ENCODE data around the gene TTLL5. TPM values are rescaled to one million over a fixed set of nuclear protein-coding genes. Genes with fewer than 3 reads are reported as not detected.
"Not testable (repeated sequence)": the region's sequence is repeated elsewhere in the genome, so short reads cannot be mapped to it uniquely, and the experiment has no call there.

The TTLL5 gene
- polyA plus RNA-seq, 1 of the 3 experiments (the other 2 are of a cell fraction): 9.6 TPM

- TF ChIP-seq REST (IDR thresholded peaks at IDR 0.05; ENCODE audit: low read depth, low read length) (no peak), USF2 (IDR thresholded peaks at IDR 0.05; ENCODE audit: borderline replicate concordance, low read depth, low read length) (no peak)
Observed at GRCh38 chr14:75917322-75917945, 256.4 kb downstream of the TTLL5 start (continued).

- Histone ChIP-seq H4K20me1 (ENCODE audit: insufficient read depth) (no peaks in the 10 kb centered on the region), H3K27ac (ENCODE audit: low read depth in 2 of 2, low read length in 1 of 2) (peak overlapping the region in 1 of 2 experiments; percentile 90; a peak in 2 of 4 replicates), H3K27me3 (ENCODE audit: insufficient read depth) (no peaks in the 10 kb centered on the region), H2AFZ (ENCODE audit: low read depth) (no peak overlapping the region), H3K4me3 (ENCODE audit: low read depth in 2 of 2, low read length in 1 of 2) (no peak overlapping the region), H3K79me2 (ENCODE audit: insufficient read depth) (no peaks in the 10 kb centered on the region), H3F3A (replicated peaks; ENCODE audit: insufficient read depth) (no peaks in the 10 kb centered on the region), H3K4me2 (no peak overlapping the region), H3K9me2 (no peaks in the 10 kb centered on the region), H3K36me3 (replicated peaks in 1 of 2; ENCODE audit: control insufficient read depth in 1 of 2, insufficient read depth in 2 of 2, low read length in 1 of 2) (no peaks in the 10 kb centered on the region), H3K4me1 (ENCODE audit: control insufficient read depth in 1 of 2, insufficient read depth in 2 of 2, low read depth in 1 of 2, low read length in 1 of 2) (peaks cover 0 to 15% of the 10 kb centered on the region in 2 experiments; a peak in 2 of 4 replicates), H3K9me3 (no peaks in the 10 kb centered on the region), H3K9ac (no peak overlapping the region)
- TF ChIP-seq RCOR1 (IDR thresholded peaks at IDR 0.05; ENCODE audit: low read length) (no peak), RFX5 (IDR thresholded peaks at IDR 0.05; ENCODE audit: low read length) (peak; percentile 60; the same call in 1 of the 2 replicates)
- no peak for DNase-seq
- ChIA-PET POLR2A (no interaction called here), CTCF (interaction anchor here (1.0 to 6.0 kb wide), 4 partner anchors 12 to 208 kb away, joined by 3 to 64 read pairs (median 29); partner anchors contain the start of gene TGFB3)
- WGBS (ENCODE audit: low lambda C conversion rate): 17% methylated on average over 1 of the region's 1 CpG
Observed at GRCh38 chr14:75917946-75918335, 256.9 kb downstream of the TTLL5 start.

- H3K4me2 ChIP-seq; DNase-seq; H3K79me2 ChIP-seq (ENCODE audit: insufficient read depth); H2AFZ ChIP-seq (ENCODE audit: low read depth); H3K27me3 ChIP-seq (ENCODE audit: insufficient read depth); H3F3A ChIP-seq (replicated peaks; ENCODE audit: insufficient read depth); POLR2A ChIA-PET; H3K36me3 ChIP-seq (replicated peaks in 1 of 2; ENCODE audit: control insufficient read depth in 1 of 2, insufficient read depth in 2 of 2, low read length in 1 of 2); H3K4me3 ChIP-seq (ENCODE audit: low read depth in 2 of 2, low read length in 1 of 2); H3K9me3 ChIP-seq; H4K20me1 ChIP-seq (ENCODE audit: insufficient read depth); H3K27ac ChIP-seq (ENCODE audit: low read depth in 2 of 2, low read length in 1 of 2); H3K9me2 ChIP-seq; H3K9ac ChIP-seq: not testable (repeated sequence)
- H3K4me1 ChIP-seq (ENCODE audit: control insufficient read depth in 1 of 2, insufficient read depth in 2 of 2, low read depth in 1 of 2, low read length in 1 of 2): peaks cover 0 to 15% of the 10 kb centered on the region in 2 experiments; a peak in 2 of 4 replicates
- CTCF ChIA-PET: interaction anchor here (0.7 to 6.0 kb wide), 2 partner anchors 40 to 60 kb away, joined by 3 to 64 read pairs; partner anchors contain the start of gene TGFB3
- 95% methylated on average over 4 of the region's 4 CpGs for WGBS (ENCODE audit: low lambda C conversion rate)
Observed at GRCh38 chr14:75920421-75920820, 259.4 kb downstream of the TTLL5 start.

GRCh38 chr14:75925141-75925840, 264.2 kb downstream of the TTLL5 start:
- H3K27me3 ChIP-seq (ENCODE audit: insufficient read depth); H3K4me1 ChIP-seq (ENCODE audit: control insufficient read depth in 1 of 2, insufficient read depth in 2 of 2, low read depth in 1 of 2, low read length in 1 of 2); H3K9ac ChIP-seq; H4K20me1 ChIP-seq (ENCODE audit: insufficient read depth); H3K9me3 ChIP-seq; H3K4me2 ChIP-seq; POLR2A ChIA-PET; H3K36me3 ChIP-seq (replicated peaks in 1 of 2; ENCODE audit: control insufficient read depth in 1 of 2, insufficient read depth in 2 of 2, low read length in 1 of 2); H3K79me2 ChIP-seq (ENCODE audit: insufficient read depth); H3F3A ChIP-seq (replicated peaks; ENCODE audit: insufficient read depth); H3K27ac ChIP-seq (ENCODE audit: low read depth in 2 of 2, low read length in 1 of 2); DNase-seq; H3K9me2 ChIP-seq; H3K4me3 ChIP-seq (ENCODE audit: low read depth in 2 of 2, low read length in 1 of 2); H2AFZ ChIP-seq (ENCODE audit: low read depth): not testable (repeated sequence)
- WGBS (ENCODE audit: low lambda C conversion rate): 100% methylated on average over 3 of the region's 54 CpGs
- CTCF ChIA-PET: interaction anchor here (1.1 kb wide), 1 partner anchor 54 kb away, joined by 4 read pairs; no protein-coding TSS in a partner anchor

Data from SK-N-SH (cell line).